HL-60 (cell line): Measurements from ENCODE around the gene MAP1LC3A.

ENCODE experiments used
- GABPA ChIP-seq: IDR thresholded peaks from 2 replicates; pipeline ENCODE4 v1.6.1; 2012; ENCODE audit warnings: low read depth
- POLR2AphosphoS5 ChIP-seq: IDR thresholded peaks from 2 replicates; pipeline ENCODE4 v1.6.1; 2012; ENCODE audit warnings: low read depth
- TF ChIP-seq, protein P1 (sequence below): IDR thresholded peaks from one replicate; pipeline ENCODE4 v1.5.1; 2011; ENCODE audit warnings: low read length, control low read depth, inconsistent platforms; ENCODE audit not compliant: insufficient read depth
- TF ChIP-seq, protein P2 (sequence below): IDR thresholded peaks from 2 replicates; pipeline ENCODE4 v1.6.1; 2012; ENCODE audit warnings: low read depth; ENCODE audit not compliant: insufficient replicate concordance

DNA sequence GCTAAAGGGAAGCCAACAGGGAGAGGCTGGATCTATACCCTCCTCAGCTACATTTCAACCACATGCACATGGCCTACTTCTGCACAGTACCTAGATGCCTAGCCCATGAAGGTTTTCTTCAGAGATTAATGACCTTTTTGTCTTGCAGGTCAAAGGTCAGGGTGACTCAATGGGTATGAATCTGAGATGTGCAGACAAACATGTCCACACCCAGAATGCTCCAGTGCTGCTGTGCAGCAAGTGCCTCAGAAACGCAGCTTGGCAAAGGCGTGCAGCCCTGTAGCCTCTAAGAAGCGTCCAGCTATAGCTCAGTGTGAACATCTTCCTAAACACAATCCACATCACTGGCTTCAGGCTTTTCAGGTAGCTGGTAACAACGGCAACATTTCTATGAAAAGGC lies 24.4 kb downstream of the MAP1LC3A start:
- TF ChIP-seq GABPA (no peak), POLR2AphosphoS5 (no peak)
- TF ChIP-seq, protein P1, sequence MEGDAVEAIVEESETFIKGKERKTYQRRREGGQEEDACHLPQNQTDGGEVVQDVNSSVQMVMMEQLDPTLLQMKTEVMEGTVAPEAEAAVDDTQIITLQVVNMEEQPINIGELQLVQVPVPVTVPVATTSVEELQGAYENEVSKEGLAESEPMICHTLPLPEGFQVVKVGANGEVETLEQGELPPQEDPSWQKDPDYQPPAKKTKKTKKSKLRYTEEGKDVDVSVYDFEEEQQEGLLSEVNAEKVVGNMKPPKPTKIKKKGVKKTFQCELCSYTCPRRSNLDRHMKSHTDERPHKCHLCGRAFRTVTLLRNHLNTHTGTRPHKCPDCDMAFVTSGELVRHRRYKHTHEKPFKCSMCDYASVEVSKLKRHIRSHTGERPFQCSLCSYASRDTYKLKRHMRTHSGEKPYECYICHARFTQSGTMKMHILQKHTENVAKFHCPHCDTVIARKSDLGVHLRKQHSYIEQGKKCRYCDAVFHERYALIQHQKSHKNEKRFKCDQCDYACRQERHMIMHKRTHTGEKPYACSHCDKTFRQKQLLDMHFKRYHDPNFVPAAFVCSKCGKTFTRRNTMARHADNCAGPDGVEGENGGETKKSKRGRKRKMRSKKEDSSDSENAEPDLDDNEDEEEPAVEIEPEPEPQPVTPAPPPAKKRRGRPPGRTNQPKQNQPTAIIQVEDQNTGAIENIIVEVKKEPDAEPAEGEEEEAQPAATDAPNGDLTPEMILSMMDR, result no peak
- TF ChIP-seq, protein P2, sequence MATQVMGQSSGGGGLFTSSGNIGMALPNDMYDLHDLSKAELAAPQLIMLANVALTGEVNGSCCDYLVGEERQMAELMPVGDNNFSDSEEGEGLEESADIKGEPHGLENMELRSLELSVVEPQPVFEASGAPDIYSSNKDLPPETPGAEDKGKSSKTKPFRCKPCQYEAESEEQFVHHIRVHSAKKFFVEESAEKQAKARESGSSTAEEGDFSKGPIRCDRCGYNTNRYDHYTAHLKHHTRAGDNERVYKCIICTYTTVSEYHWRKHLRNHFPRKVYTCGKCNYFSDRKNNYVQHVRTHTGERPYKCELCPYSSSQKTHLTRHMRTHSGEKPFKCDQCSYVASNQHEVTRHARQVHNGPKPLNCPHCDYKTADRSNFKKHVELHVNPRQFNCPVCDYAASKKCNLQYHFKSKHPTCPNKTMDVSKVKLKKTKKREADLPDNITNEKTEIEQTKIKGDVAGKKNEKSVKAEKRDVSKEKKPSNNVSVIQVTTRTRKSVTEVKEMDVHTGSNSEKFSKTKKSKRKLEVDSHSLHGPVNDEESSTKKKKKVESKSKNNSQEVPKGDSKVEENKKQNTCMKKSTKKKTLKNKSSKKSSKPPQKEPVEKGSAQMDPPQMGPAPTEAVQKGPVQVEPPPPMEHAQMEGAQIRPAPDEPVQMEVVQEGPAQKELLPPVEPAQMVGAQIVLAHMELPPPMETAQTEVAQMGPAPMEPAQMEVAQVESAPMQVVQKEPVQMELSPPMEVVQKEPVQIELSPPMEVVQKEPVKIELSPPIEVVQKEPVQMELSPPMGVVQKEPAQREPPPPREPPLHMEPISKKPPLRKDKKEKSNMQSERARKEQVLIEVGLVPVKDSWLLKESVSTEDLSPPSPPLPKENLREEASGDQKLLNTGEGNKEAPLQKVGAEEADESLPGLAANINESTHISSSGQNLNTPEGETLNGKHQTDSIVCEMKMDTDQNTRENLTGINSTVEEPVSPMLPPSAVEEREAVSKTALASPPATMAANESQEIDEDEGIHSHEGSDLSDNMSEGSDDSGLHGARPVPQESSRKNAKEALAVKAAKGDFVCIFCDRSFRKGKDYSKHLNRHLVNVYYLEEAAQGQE, result no peak
